Endothelial cell of umbilical vein (primary cell): ENCODE results near the gene C2orf76. TPM values are rescaled to one million over a fixed set of nuclear protein-coding genes. Genes with fewer than 3 reads are reported as not detected.

Experiments
- BruUV-seq: library from RNA; stranded (reverse); fragments of 400-500 nt; replicated peaks from 2 replicates; lab custom pipeline; 2021; lab: Mats Ljungman, UMichigan
- CTCF ChIA-PET: fragments of 300-600, 350-600 bp; sonication (Branson Sonifier 250); formaldehyde crosslinking; loops from one replicate; lab custom pipeline; 2021; ENCODE audit warnings: antibody characterized with exemption, inconsistent platforms; lab: Charles Lee
- POLR2A ChIA-PET: fragments of 300-600, 350-600 bp; sonication (Branson Sonifier 250); formaldehyde crosslinking; loops from one replicate; lab custom pipeline; 2021; ENCODE audit warnings: antibody characterized with exemption, inconsistent platforms; lab: Charles Lee
- DNase-seq: peaks from one replicate; pipeline ENCODE4 v3.0.0-alpha.2; 2011; ENCODE audit warnings: low read depth, low spot score
- FAIRE-seq: peaks from 2 replicates; lab custom pipeline; 2011; peaks lifted over from hg19 to GRCh38; lab: Jason Lieb, UNC
- H2AFZ ChIP-seq: 2 replicates; pipeline ENCODE4 v1.6.0; 2012; ENCODE audit warnings: low read depth, low read length, control low read depth, inconsistent platforms
- H3K27ac ChIP-seq: 2 replicates; pipeline ENCODE4 v1.5.1; 2011; ENCODE audit warnings: low read depth, mild to moderate bottlenecking, control low read depth, low read length, moderate library complexity; ENCODE audit not compliant: insufficient read depth
- H3K27me3 ChIP-seq, 2 experiments: 2 replicates each; pipeline versions ENCODE4 v1.6.0 to v1.6.1; 2011; ENCODE audit warnings: low read length in 2 of 2, mixed read lengths in 1 of 2; ENCODE audit not compliant: control insufficient read depth in 2 of 2, insufficient read depth in 2 of 2
- H3K36me3 ChIP-seq, 2 experiments: 2 replicates in 1 of 2; 3 replicates in 1 of 2; pipeline ENCODE4 v1.5.1; 2011; ENCODE audit warnings: low read length in 2 of 2, mild to moderate bottlenecking in 1 of 2, moderate library complexity in 1 of 2; ENCODE audit not compliant: control insufficient read depth in 2 of 2, insufficient read depth in 2 of 2; ENCODE audit errors: extremely low read depth in 1 of 2
- H3K4me1 ChIP-seq: 3 replicates; pipeline ENCODE4 v1.5.1; 2011; ENCODE audit warnings: mild to moderate bottlenecking, low read length; ENCODE audit not compliant: control insufficient read depth, insufficient read depth; ENCODE audit errors: extremely low read depth
- H3K4me2 ChIP-seq: 2 replicates; pipeline ENCODE4 v1.6.1; 2011; ENCODE audit warnings: low read length, control low read depth, mixed read lengths; ENCODE audit not compliant: insufficient read depth
- H3K4me3 ChIP-seq, 3 experiments: fragments of 200-600 bp in 1 of 3; sonication (generic), shearing (Covaris generic) in 1 of 3; replicated peaks in 1 of 3; 2 replicates each; pipeline ENCODE4 v1.5.1; 2011 to 2016; ENCODE audit warnings: control low read depth in 3 of 3, low read length in 3 of 3, mild to moderate bottlenecking in 2 of 3, inconsistent platforms in 1 of 3, low read depth in 1 of 3, moderate library complexity in 1 of 3; ENCODE audit not compliant: insufficient read depth in 1 of 3
- H3K79me2 ChIP-seq: 2 replicates; pipeline ENCODE4 v1.6.0; 2012; ENCODE audit warnings: low read length, inconsistent platforms; ENCODE audit not compliant: control insufficient read depth, insufficient read depth
- H3K9ac ChIP-seq: replicated peaks from 2 replicates; pipeline ENCODE3; 2011; ENCODE audit warnings: low read length, control low read depth; ENCODE audit not compliant: insufficient read depth; ENCODE audit errors: extremely low read depth
- H3K9me1 ChIP-seq: replicated peaks from 3 replicates; pipeline ENCODE4 v1.6.0; 2011; ENCODE audit warnings: mild to moderate bottlenecking, low read length; ENCODE audit not compliant: control insufficient read depth, insufficient read depth; ENCODE audit errors: extremely low read depth
- H3K9me3 ChIP-seq: replicated peaks from 2 replicates; pipeline ENCODE4 v1.5.1; 2012; ENCODE audit warnings: low read length, inconsistent platforms; ENCODE audit not compliant: control insufficient read depth, insufficient read depth
- H4K20me1 ChIP-seq: replicated peaks from 2 replicates; pipeline ENCODE3; 2011; ENCODE audit warnings: mild to moderate bottlenecking, low read length; ENCODE audit not compliant: control insufficient read depth, insufficient read depth; ENCODE audit errors: extremely low read depth
- EZH2 ChIP-seq: IDR thresholded peaks from 2 replicates; pipeline ENCODE4 v1.6.1; 2012; ENCODE audit warnings: borderline replicate concordance, low read depth, mild to moderate bottlenecking, moderate library complexity, low read length, inconsistent platforms; ENCODE audit not compliant: severe bottlenecking
- FOS ChIP-seq: IDR thresholded peaks from 2 replicates; pipeline ENCODE4 v1.6.1; 2011; ENCODE audit warnings: mild to moderate bottlenecking, low read length, moderate library complexity, borderline replicate concordance; ENCODE audit not compliant: insufficient read depth
- GATA2 ChIP-seq: IDR thresholded peaks from 2 replicates; pipeline ENCODE4 v1.7.0; 2011; ENCODE audit warnings: low read depth, mild to moderate bottlenecking, moderate library complexity, mixed read lengths, low read length; ENCODE audit not compliant: insufficient read length, insufficient read depth
- JUN ChIP-seq: IDR thresholded peaks from 2 replicates; pipeline ENCODE4 v1.6.1; 2011; ENCODE audit warnings: borderline replicate concordance, low read depth; ENCODE audit not compliant: insufficient read length, insufficient read depth
- MYC ChIP-seq: IDR thresholded peaks from one replicate; pipeline ENCODE4 v1.6.1; 2011; ENCODE audit warnings: mild to moderate bottlenecking, low read depth, low read length
- POLR2A ChIP-seq: IDR thresholded peaks from 2 replicates; pipeline ENCODE4 v1.6.1; 2012; ENCODE audit warnings: low read depth, mild to moderate bottlenecking, control low read depth, low read length
- POLR2AphosphoS5 ChIP-seq: IDR thresholded peaks from 2 replicates; pipeline ENCODE4 v1.6.1; 2012; ENCODE audit warnings: low read depth, mild to moderate bottlenecking, control low read depth, low read length, moderate library complexity; ENCODE audit not compliant: insufficient read depth
- dilution Hi-C: fragments of 300-500 bp; cut with MboI; formaldehyde crosslinking; loops from one replicate; pipeline ENCODE4 v1.15.0; 2019; ENCODE audit warnings: low sequenced_read_pairs; ENCODE audit not compliant: extremely low pct_ligation_motif_present
- intact Hi-C: fragments of 100-400 bp; cut with micrococcal nuclease; formaldehyde crosslinking; loops from one replicate; pipeline ENCODE4 v1.10.0; 2022
- polyA plus RNA-seq, 4 experiments: library from polyadenylated mRNA; depleted of rRNA in 3 of 4; stranded (reverse) in 3 of 4; unstranded in 1 of 4; fragments of >200 nt; gene quantifications; 2 replicates each; pipeline versions ENCODE4 v1.2.1 to v1.2.3, GENCODE V29; 2011 to 2012; ENCODE audit warnings: missing spikeins in 1 of 4
- total RNA-seq: library from RNA; stranded (reverse); gene quantifications from 2 replicates; pipeline ENCODE4 v1.2.3, GENCODE V29; 2021
- TF ChIP-seq, protein P1 (sequence below): IDR thresholded peaks from 2 replicates; pipeline ENCODE4 v1.6.1; 2011; ENCODE audit not compliant: insufficient read depth, insufficient read length
- TF ChIP-seq, protein P2 (sequence below), 2 donors: IDR thresholded peaks; 1 replicate in 1 of 2; 2 replicates in 1 of 2; pipeline ENCODE4 v1.5.1; 2011; ENCODE audit warnings: low read length in 2 of 2, mild to moderate bottlenecking in 2 of 2, moderate library complexity in 2 of 2, control low read depth in 1 of 2, inconsistent platforms in 1 of 2, low read depth in 1 of 2; ENCODE audit not compliant: insufficient read depth in 1 of 2; ENCODE audit errors: extremely low read depth in 1 of 2

The C2orf76 gene
- total and polyA plus RNA-seq, 2 donors (not counting 3 experiments of a cell fraction or from before 2014, with no cell fraction given) = 7.4 to 12.1 TPM

DNA sequence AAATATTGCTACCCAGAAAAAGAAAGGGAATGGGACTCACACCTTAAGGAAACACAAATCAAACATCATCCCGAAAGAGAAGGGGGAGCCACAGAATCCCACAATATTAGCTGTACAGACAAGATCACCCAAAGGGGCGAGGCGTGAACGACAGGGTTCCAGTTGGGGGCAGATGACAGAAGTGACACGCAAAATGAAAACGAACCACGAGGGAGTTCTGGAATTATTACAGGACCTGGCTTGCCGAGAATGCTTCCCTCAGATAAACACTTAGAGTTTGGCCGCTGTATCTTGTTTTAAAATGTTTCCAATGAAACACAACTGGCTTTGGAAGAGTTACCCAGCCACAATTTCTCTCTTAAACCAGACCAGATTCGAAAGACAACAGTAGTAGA, 60.4 kb downstream of the C2orf76 start:
- TF ChIP-seq MYC (no peak), GATA2 (no peak), POLR2AphosphoS5 (no peak), EZH2 (no peak), JUN (no peak), FOS (no peak), POLR2A (no peak)
- TF ChIP-seq, protein P1, sequence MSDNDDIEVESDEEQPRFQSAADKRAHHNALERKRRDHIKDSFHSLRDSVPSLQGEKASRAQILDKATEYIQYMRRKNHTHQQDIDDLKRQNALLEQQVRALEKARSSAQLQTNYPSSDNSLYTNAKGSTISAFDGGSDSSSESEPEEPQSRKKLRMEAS = no peak
- TF ChIP-seq, protein P2, sequence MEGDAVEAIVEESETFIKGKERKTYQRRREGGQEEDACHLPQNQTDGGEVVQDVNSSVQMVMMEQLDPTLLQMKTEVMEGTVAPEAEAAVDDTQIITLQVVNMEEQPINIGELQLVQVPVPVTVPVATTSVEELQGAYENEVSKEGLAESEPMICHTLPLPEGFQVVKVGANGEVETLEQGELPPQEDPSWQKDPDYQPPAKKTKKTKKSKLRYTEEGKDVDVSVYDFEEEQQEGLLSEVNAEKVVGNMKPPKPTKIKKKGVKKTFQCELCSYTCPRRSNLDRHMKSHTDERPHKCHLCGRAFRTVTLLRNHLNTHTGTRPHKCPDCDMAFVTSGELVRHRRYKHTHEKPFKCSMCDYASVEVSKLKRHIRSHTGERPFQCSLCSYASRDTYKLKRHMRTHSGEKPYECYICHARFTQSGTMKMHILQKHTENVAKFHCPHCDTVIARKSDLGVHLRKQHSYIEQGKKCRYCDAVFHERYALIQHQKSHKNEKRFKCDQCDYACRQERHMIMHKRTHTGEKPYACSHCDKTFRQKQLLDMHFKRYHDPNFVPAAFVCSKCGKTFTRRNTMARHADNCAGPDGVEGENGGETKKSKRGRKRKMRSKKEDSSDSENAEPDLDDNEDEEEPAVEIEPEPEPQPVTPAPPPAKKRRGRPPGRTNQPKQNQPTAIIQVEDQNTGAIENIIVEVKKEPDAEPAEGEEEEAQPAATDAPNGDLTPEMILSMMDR (IDR thresholded peaks at IDR 0.05; ENCODE audit: extremely low read depth in 1 of 2, insufficient read depth in 1 of 2, low read depth in 1 of 2, low read length in 2 of 2) = no peak
- intact Hi-C loops = no loop called here
- ChIA-PET POLR2A (no interaction called here), CTCF (interaction anchor here (1.0 to 1.5 kb wide), 2 partner anchors 13 to 15 kb away, joined by 3 to 4 read pairs; no protein-coding TSS in a partner anchor)
- Histone ChIP-seq H3K9ac (no peak overlapping the region), H3K36me3 (no peaks in the 10 kb centered on the region), H3K9me1 (no peaks in the 10 kb centered on the region), H3K27ac (no peak overlapping the region), H4K20me1 (no peaks in the 10 kb centered on the region), H3K79me2 (no peaks in the 10 kb centered on the region), H3K4me1 (no peaks in the 10 kb centered on the region), H2AFZ (no peak overlapping the region), H3K4me3 (no peak overlapping the region), H3K9me3 (no peaks in the 10 kb centered on the region), H3K27me3 (no peaks in the 10 kb centered on the region), H3K4me2 (no peak overlapping the region)
- dilution Hi-C loops = no loop called here
- FAIRE-seq (no peak), DNase-seq (no peak)
- no TSS peak for BruUV-seq
